Left lobe of liver (tissue), 2 donors: ENCODE data around the gene PTPN7. TPM values are rescaled to one million over a fixed set of nuclear protein-coding genes. Genes with fewer than 3 reads are reported as not detected.
"Not testable (repeated sequence)": the region's sequence is repeated elsewhere in the genome, so short reads cannot be mapped to it uniquely, and the experiment has no call there.

Experiments
- ATAC-seq: fragments of 200-7000 bp; cut with Tn5 transposase; one replicate; pipeline ENCODE4 v1.9.1; 2020; ENCODE audit warnings: mild to moderate bottlenecking, moderate library complexity
- DNase-seq: peaks from one replicate; pipeline ENCODE4 v3.0.0-alpha.2; 2020; ENCODE audit warnings: low spot score
- total RNA-seq: library from RNA; stranded (reverse); gene quantifications from one replicate; pipeline ENCODE4 v1.2.1, GENCODE V29; 2021
- donor health status: DM: no; HTN: no; CAD: no; lungs with moderate emphysema.
- donor health status: DM: no; HTN: yes; CAD: no.

Gene PTPN7
- total RNA-seq, result 0.86 TPM

- DNase-seq, result no peak
- peak; percentile 14 for ATAC-seq
These were observed at the start of gene PTPN7 for GRCh38 chr1:202160377-202160940. Gene PTPN7, minus strand, starts transcription at chr1:202160602. Its CDS starts 1,200 bp downstream, at chr1:202159402.

GRCh38 chr1:202208351-202208857, 48.0 kb upstream of the PTPN7 start:
- DNase-seq (no peak), ATAC-seq (no peak)

GRCh38 chr1:202207292-202207691, 46.9 kb upstream of the PTPN7 start:
- DNase-seq (no peak), ATAC-seq (no peak)

- no peak for DNase-seq
- no peak for ATAC-seq
These were observed 45.3 kb upstream of the PTPN7 start for GRCh38 chr1:202205523-202206190.

- DNase-seq (no peak), ATAC-seq (no peak)
These were observed 43.7 kb upstream of the PTPN7 start for GRCh38 chr1:202204065-202204464.

GRCh38 chr1:202203238-202204039, 43.0 kb upstream of the PTPN7 start:
- ATAC-seq, result no peak
- DNase-seq, result no peak

- DNase-seq (no peak), ATAC-seq (no peak)
These were observed 42.2 kb upstream of the PTPN7 start for GRCh38 chr1:202202500-202203168.

- ATAC-seq, result no peak
- no peak for DNase-seq
These were observed 41.6 kb upstream of the PTPN7 start for GRCh38 chr1:202201971-202202370.

- DNase-seq, result no peak
- no peak for ATAC-seq
These were observed 40.9 kb upstream of the PTPN7 start for GRCh38 chr1:202201266-202201665.

GRCh38 chr1:202200669-202201068, 40.3 kb upstream of the PTPN7 start:
- ATAC-seq (no peak), DNase-seq (no peak)

- DNase-seq (no peak), ATAC-seq (no peak)
These were observed 39.7 kb upstream of the PTPN7 start for GRCh38 chr1:202200112-202200548.

- ATAC-seq (no peak), DNase-seq (no peak)
These were observed 38.9 kb upstream of the PTPN7 start for GRCh38 chr1:202199040-202199889.

GRCh38 chr1:202198366-202198724, 37.9 kb upstream of the PTPN7 start:
- DNase-seq, result no peak
- ATAC-seq, result no peak

- ATAC-seq (no peak), DNase-seq (no peak)
These were observed 37.4 kb upstream of the PTPN7 start for GRCh38 chr1:202197653-202198365.

- DNase-seq, result no peak
- ATAC-seq, result no peak
These were observed 33.9 kb upstream of the PTPN7 start for GRCh38 chr1:202194328-202194648.

- DNase-seq, result no peak
- ATAC-seq, result no peak
These were observed 33.4 kb upstream of the PTPN7 start, which contains the start of gene LGR6 for GRCh38 chr1:202193614-202194327. Gene LGR6, plus strand, starts transcription at chr1:202193799. Its CDS starts 191 bp downstream, at chr1:202193990.

GRCh38 chr1:202192770-202193613, 32.6 kb upstream of the PTPN7 start:
- ATAC-seq, result peak; percentile 86
- peak; percentile 70 for DNase-seq

- DNase-seq, ATAC-seq: not testable (repeated sequence)
These were observed 31.0 kb upstream of the PTPN7 start for GRCh38 chr1:202191391-202191790.
